Activated B cell treated with CpG ODN at 0.5 μM for 24 hours (primary cell): ENCODE results near the gene HOOK2. TPM values are rescaled to one million over a fixed set of nuclear protein-coding genes. Genes with fewer than 3 reads are reported as not detected.
"Not testable (repeated sequence)": the region's sequence is repeated elsewhere in the genome, so short reads cannot be mapped to it uniquely, and the experiment has no call there.

Experiments
- ATAC-seq: fragments of 200-7000 bp; cut with Tn5 transposase; one replicate; pipeline ENCODE4 v1.10.0; 2021; ENCODE audit warnings: low read depth, mild to moderate bottlenecking, moderate library complexity
- CTCF ChIA-PET: fragments of 350-600 bp; sonication (Branson Sonifier 250); formaldehyde crosslinking; loops from one replicate; lab custom pipeline; 2021; ENCODE audit warnings: antibody characterized with exemption; lab: Charles Lee
- POLR2A ChIA-PET: fragments of 350-600 bp; sonication (Branson Sonifier 250); formaldehyde crosslinking; loops from one replicate; lab custom pipeline; 2021; ENCODE audit warnings: antibody characterized with exemption; lab: Charles Lee
- DNase-seq: peaks from one replicate; pipeline ENCODE4 v3.0.0; 2022
- H3K27ac Mint-ChIP-seq: one replicate; pipeline ENCODE4 v1.8.0; 2020; ENCODE audit warnings: mixed read lengths
- H3K27me3 Mint-ChIP-seq: one replicate; pipeline ENCODE4 v1.8.0; 2021; ENCODE audit warnings: mixed read lengths
- H3K36me3 Mint-ChIP-seq: one replicate; pipeline ENCODE4 v1.8.0; 2021; ENCODE audit warnings: low read depth, mixed read lengths
- H3K4me1 Mint-ChIP-seq: one replicate; pipeline ENCODE4 v1.8.0; 2021; ENCODE audit warnings: mixed read lengths
- H3K4me3 Mint-ChIP-seq: one replicate; pipeline ENCODE4 v1.8.0; 2020; ENCODE audit warnings: mild to moderate bottlenecking, mixed read lengths
- H3K9me3 Mint-ChIP-seq: one replicate; pipeline ENCODE4 v1.8.0; 2020; ENCODE audit warnings: mixed read lengths
- intact Hi-C: fragments of 100-400 bp; cut with micrococcal nuclease; formaldehyde crosslinking; loops from one replicate; pipeline ENCODE4 v1.15.1; 2024
- total RNA-seq: library from RNA; stranded (reverse); gene quantifications from 2 replicates; pipeline ENCODE4 v1.2.3, GENCODE V29; 2022
- TF ChIP-seq, protein P1 (sequence below): fragments of 200-600 bp; IDR thresholded peaks from one replicate; pipeline ENCODE4 v1.8.0; 2022; ENCODE audit warnings: antibody characterized with exemption, mild to moderate bottlenecking

HOOK2 gene
- total RNA-seq, 1 donor from 2014 or later: 21.2 TPM

DNA sequence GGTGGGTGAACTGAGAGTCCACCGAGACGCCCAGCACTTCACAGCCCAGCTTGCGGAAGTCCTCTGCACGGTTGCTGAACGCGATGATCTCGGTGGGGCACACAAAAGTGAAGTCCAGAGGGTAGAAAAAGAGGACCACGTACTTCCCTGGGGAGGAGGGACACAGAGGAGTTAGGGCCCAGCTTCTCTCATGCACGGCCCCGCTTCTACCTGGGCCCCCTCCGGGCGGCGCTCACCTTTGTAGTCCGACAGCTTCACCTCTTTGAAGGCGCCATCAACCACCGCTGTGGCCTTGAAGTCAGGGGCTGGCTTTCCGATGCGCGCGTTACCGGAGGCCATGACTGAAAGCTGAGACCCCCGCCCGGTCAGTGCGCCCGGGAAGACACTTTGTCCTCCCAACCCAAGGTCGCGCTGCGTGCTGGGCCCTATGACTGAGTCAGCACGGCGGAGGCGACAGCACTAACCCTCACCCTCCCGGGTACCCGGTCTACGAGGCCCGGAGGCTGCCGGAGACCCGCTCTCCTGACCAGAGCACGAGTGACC is 25.6 kb upstream of the HOOK2 start:
- DNase-seq (no peak), ATAC-seq (no peak)
- ChIA-PET CTCF (interaction anchor here (1.3 to 11.4 kb wide), 3 partner anchors 26 to 46 kb away, joined by 7 to 280 read pairs (median 278); partner anchors contain the start of gene HOOK2), POLR2A (interaction anchor here (0.6 to 1.2 kb wide), 3 partner anchors 10 to 259 kb away, joined by 3 to 7 read pairs (median 6); partner anchors contain the start of gene JUNB)
- Mint-ChIP-seq H3K4me1 (peaks cover 26% of the 10 kb centered on the region), H3K4me3 (peak overlapping the region; percentile 82), H3K27ac (no peak overlapping the region), H3K9me3 (no peaks in the 10 kb centered on the region), H3K27me3 (peaks cover 5% of the 10 kb centered on the region), H3K36me3 (peaks cover 2% of the 10 kb centered on the region)
- intact Hi-C loops: no loop called here
- TF ChIP-seq, protein P1, sequence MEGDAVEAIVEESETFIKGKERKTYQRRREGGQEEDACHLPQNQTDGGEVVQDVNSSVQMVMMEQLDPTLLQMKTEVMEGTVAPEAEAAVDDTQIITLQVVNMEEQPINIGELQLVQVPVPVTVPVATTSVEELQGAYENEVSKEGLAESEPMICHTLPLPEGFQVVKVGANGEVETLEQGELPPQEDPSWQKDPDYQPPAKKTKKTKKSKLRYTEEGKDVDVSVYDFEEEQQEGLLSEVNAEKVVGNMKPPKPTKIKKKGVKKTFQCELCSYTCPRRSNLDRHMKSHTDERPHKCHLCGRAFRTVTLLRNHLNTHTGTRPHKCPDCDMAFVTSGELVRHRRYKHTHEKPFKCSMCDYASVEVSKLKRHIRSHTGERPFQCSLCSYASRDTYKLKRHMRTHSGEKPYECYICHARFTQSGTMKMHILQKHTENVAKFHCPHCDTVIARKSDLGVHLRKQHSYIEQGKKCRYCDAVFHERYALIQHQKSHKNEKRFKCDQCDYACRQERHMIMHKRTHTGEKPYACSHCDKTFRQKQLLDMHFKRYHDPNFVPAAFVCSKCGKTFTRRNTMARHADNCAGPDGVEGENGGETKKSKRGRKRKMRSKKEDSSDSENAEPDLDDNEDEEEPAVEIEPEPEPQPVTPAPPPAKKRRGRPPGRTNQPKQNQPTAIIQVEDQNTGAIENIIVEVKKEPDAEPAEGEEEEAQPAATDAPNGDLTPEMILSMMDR: no peak

DNA sequence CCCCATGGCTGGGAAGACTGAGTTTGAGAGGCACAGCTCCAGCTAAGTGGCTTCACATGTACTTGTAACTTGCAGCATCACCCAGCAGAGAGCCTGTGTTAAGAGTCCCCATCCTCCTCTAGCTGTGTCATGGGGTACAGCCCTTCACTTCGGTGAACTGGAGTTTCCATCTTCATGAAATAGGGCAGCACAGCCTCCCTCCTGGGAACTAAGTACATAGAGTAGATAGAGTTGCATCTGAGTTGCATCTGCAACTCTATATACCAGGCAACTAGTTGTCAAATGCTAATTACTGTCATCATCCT is 25.1 kb upstream of the HOOK2 start:
- DNase-seq: no peak
- TF ChIP-seq, protein P1: no peak
- POLR2A ChIA-PET: interaction anchor here (0.6 to 1.2 kb wide), 5 partner anchors 9 to 258 kb away, joined by 3 to 7 read pairs (median 6); partner anchors contain the start of gene JUNB
- Mint-ChIP-seq H3K9me3 (no peaks in the 10 kb centered on the region), H3K4me3 (peak overlapping the region; percentile 82), H3K27me3 (peaks cover 5% of the 10 kb centered on the region), H3K4me1 (peaks cover 30% of the 10 kb centered on the region), H3K27ac (no peak overlapping the region), H3K36me3 (peaks cover 2% of the 10 kb centered on the region)
- intact Hi-C loops: no loop called here
- CTCF ChIA-PET: interaction anchor here (1.3 to 11.4 kb wide), 3 partner anchors 25 to 47 kb away, joined by 7 to 280 read pairs (median 278); partner anchors contain the start of gene HOOK2
- no peak for ATAC-seq

DNA sequence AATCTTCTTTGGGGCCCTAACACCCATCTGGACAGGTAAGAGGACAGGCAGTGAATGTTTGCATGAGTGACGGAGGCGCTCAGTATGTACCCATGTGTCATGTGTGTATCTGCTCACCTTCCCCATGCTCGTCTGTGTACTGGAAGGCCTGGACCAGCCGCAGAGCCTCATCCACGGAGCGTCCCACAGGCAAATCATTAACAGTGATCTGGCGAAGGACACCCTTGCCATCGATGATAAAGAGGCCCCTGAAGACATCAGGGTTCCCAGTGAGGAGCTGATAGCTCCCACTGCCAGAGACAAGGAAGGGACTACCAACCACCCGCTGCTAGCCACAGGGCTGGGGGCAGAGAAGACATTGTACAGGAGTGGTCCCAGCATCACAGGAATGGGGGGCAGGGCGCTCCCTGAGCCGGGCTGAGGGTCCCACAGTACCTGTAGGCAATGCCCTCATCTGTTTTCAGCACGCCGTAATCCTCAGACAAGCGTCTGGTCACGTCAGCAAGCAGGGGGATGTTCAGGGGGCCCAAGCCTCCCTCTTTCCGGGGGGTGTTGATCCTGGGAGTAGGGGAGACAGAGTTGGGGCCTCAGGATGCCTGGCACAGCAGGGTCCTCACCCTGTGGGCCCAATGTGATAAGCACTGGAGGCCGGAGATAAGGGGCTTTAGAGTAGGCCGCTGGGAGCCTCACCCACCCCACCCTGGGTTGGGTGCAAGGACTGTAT is 24.6 kb upstream of the HOOK2 start:
- Mint-ChIP-seq H3K36me3 (peaks cover 2% of the 10 kb centered on the region), H3K27ac (no peak overlapping the region), H3K27me3 (peaks cover 5% of the 10 kb centered on the region), H3K9me3 (no peaks in the 10 kb centered on the region), H3K4me3 (no peak overlapping the region), H3K4me1 (peaks cover 32% of the 10 kb centered on the region)
- TF ChIP-seq, protein P1: no peak
- ATAC-seq (no peak), DNase-seq (no peak)
- CTCF ChIA-PET: interaction anchor here (0.8 to 11.4 kb wide), 5 partner anchors 17 to 85 kb away, joined by 3 to 280 read pairs (median 7); partner anchors contain the start of gene HOOK2
- POLR2A ChIA-PET: interaction anchor here (0.6 to 1.2 kb wide), 8 partner anchors 8 to 118 kb away, joined by 3 to 7 read pairs (median 4); partner anchors contain the start of gene JUNB
- intact Hi-C loops: no loop called here

DNA sequence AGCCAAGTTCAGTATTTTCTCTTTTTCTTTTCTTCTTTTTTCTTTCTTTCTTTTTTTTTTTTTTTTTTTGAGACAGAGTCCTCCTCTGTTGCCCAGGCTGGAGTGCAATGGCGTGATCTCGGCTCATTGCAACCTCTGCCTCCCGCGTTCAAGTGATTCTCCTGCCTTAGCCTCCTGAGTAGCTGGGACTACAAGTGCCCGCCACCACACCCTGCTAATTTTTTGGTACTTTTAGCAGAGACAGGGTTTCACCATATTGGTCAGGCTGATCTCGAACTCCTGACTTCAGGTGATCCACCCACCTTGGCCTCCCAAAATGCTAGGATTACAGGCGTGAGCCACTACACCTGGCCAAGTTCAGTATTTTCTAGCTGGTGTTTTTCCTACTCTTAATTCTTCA is 22.3 kb upstream of the HOOK2 start:
- H3K4me1 Mint-ChIP-seq: peaks cover 42% of the 10 kb centered on the region
- H3K27me3 Mint-ChIP-seq, H3K36me3 Mint-ChIP-seq, H3K9me3 Mint-ChIP-seq, intact Hi-C loops, H3K4me3 Mint-ChIP-seq, ATAC-seq, H3K27ac Mint-ChIP-seq, DNase-seq: not testable (repeated sequence)
- ChIA-PET POLR2A (interaction anchor here (0.7 to 13.2 kb wide), 6 partner anchors 19 to 121 kb away, joined by 4 to 909 read pairs (median 6); partner anchors contain the start of genes HOOK2 and SYCE2), CTCF (interaction anchor here (2.0 to 11.4 kb wide), 3 partner anchors 23 to 50 kb away, joined by 7 to 280 read pairs (median 278); partner anchors contain the start of gene HOOK2)

DNA sequence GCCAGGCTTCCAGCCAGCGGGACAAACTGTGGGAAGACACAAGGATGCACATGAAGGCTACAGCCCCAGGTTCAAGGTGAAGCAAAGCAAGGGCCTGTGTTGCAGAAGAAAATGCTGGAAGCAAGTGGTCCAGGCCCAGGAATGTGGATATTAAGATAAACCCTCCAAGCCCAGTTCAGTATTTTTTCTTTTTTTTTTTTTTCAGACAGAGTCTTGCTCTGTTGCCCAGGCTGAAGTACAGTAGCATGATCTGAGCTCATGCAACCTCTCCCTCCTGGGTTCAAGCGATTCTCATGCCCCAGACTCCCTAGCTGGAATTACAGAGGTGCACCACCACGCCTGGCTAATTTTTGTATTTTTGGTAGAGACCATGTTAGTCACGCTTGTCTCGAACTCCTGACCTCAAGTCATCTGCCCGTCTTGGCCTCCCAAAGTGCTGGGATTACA is 21.8 kb upstream of the HOOK2 start:
- Mint-ChIP-seq H3K36me3 (peaks cover 7% of the 10 kb centered on the region), H3K9me3 (no peaks in the 10 kb centered on the region), H3K27me3 (no peaks in the 10 kb centered on the region), H3K27ac (no peak overlapping the region), H3K4me3 (no peak overlapping the region), H3K4me1 (peaks cover 37% of the 10 kb centered on the region)
- no peak for DNase-seq
- intact Hi-C loops: no loop called here
- ATAC-seq: no peak
- POLR2A ChIA-PET: interaction anchor here (0.7 to 13.2 kb wide), 6 partner anchors 19 to 122 kb away, joined by 4 to 909 read pairs (median 6); partner anchors contain the start of genes HOOK2 and SYCE2
- TF ChIP-seq, protein P1: no peak
- CTCF ChIA-PET: interaction anchor here (2.0 to 11.4 kb wide), 3 partner anchors 22 to 50 kb away, joined by 7 to 280 read pairs (median 278); partner anchors contain the start of gene HOOK2
